GM10847 (cell line): ENCODE measurements around the gene PRKD3.

ENCODE experiments used
- POLR2A ChIP-seq: IDR thresholded peaks from 2 replicates; pipeline ENCODE4 v1.6.1; 2011; ENCODE audit not compliant: insufficient read length; ENCODE audit errors: extremely low read depth

The PRKD3 gene

GRCh38 chr2:37324786-37325624 is at the start of gene PRKD3:
Gene PRKD3, minus strand, starts transcription at chr2:37324833. Its CDS starts 8,309 bp downstream, at chr2:37316524.
- TF ChIP-seq POLR2A = no peak

GRCh38 chr2:37372000-37372399 is 47.4 kb upstream of the PRKD3 start:
- TF ChIP-seq POLR2A = no peak

GRCh38 chr2:37370666-37371065 is 46.0 kb upstream of the PRKD3 start:
- TF ChIP-seq POLR2A = no peak

- TF ChIP-seq POLR2A = no peak
Observed at GRCh38 chr2:37367984-37368383, 43.4 kb upstream of the PRKD3 start.

- no peak for TF ChIP-seq POLR2A
Observed at GRCh38 chr2:37367310-37367709, 42.7 kb upstream of the PRKD3 start.

- TF ChIP-seq POLR2A = no peak
Observed at GRCh38 chr2:37366773-37367172, 42.1 kb upstream of the PRKD3 start.

GRCh38 chr2:37365669-37366068 is 41.0 kb upstream of the PRKD3 start:
- no peak for TF ChIP-seq POLR2A

- TF ChIP-seq POLR2A = no peak
Observed at GRCh38 chr2:37364351-37364750, 39.7 kb upstream of the PRKD3 start.

GRCh38 chr2:37361994-37362698 is 37.5 kb upstream of the PRKD3 start:
- no peak for TF ChIP-seq POLR2A

GRCh38 chr2:37361216-37361815 is 36.7 kb upstream of the PRKD3 start:
- no peak for TF ChIP-seq POLR2A

GRCh38 chr2:37358466-37358865 is 33.8 kb upstream of the PRKD3 start:
- no peak for TF ChIP-seq POLR2A

- no peak for TF ChIP-seq POLR2A
Observed at GRCh38 chr2:37357530-37357929, 32.9 kb upstream of the PRKD3 start.

GRCh38 chr2:37357069-37357468 is 32.4 kb upstream of the PRKD3 start:
- TF ChIP-seq POLR2A = no peak

- no peak for TF ChIP-seq POLR2A
Observed at GRCh38 chr2:37356299-37356698, 31.7 kb upstream of the PRKD3 start.

GRCh38 chr2:37355735-37356134 is 31.1 kb upstream of the PRKD3 start:
- no peak for TF ChIP-seq POLR2A

GRCh38 chr2:37354531-37354930 is 29.9 kb upstream of the PRKD3 start:
- TF ChIP-seq POLR2A = no peak
